HG02798 (cell line): Measurements from ENCODE around the gene CASS4.

Experiments used
- ATAC-seq: cut with Tn5 transposase; IDR thresholded peaks from one replicate; pipeline ENCODE4 v1.9.1; 2021; ENCODE audit warnings: mild to moderate bottlenecking; ENCODE audit not compliant: unreplicated experiment, poor library complexity

Gene CASS4

DNA sequence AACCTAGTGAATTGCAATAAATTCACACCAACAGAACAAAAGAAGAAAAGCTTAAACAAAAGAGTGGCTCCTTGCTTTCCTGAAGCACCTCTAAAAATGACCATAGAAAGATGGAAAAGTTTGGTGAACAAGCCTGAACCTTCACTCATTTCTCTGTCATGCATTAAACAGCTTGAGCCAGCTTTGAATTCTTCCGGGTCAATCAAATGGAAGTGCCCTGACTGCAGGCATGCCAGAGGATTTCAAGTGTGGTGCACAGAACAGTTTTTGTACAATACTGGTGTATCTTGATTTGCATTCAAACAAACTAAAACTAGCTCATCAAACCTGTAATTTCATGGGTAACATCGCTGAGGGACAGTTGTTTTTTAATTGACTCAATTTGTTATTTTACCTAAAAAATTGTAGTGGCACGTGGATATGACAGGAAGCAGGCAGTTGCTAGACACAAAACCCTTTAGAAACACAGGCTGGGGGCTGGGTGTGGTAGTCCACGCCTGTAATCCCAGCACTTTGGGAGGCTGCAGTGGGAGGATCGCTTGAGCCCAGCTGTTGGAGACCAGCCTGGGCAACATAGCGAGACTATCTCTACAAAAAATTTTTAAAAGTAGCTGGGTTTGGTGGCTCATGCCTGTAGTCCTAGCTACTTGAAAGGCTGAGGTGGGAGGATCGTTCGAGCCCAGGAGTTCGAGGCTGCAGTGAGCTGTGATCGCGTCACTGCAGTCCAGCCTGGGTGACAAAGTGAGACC lies 9.1 kb downstream of the CASS4 start:
- no peak for ATAC-seq

GRCh38 chr20:56422076-56422823 lies 10.2 kb downstream of the CASS4 start:
- no peak for ATAC-seq

DNA sequence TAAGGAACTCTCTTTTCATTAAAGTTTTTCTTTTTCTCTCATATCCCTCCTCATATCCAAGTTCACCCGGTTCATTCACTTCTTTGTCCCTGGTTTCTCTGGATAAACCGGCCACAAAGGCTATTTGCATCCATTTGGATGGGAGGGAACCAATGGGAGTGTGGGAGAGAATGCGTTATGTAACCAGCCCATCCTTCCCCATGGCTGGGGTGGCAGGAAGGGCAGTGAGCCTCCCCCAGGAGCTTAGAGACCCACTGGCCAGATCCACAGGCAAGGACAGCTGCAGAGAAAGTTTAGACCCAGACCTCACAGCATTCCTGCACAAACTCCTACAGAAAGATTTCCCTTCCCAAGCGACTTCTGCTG lies 10.7 kb downstream of the CASS4 start:
- no peak for ATAC-seq

- ATAC-seq: no peak
Observed at GRCh38 chr20:56423211-56423610, 11.2 kb downstream of the CASS4 start.

- ATAC-seq: no peak
Observed at GRCh38 chr20:56423886-56424285, 11.8 kb downstream of the CASS4 start.

DNA sequence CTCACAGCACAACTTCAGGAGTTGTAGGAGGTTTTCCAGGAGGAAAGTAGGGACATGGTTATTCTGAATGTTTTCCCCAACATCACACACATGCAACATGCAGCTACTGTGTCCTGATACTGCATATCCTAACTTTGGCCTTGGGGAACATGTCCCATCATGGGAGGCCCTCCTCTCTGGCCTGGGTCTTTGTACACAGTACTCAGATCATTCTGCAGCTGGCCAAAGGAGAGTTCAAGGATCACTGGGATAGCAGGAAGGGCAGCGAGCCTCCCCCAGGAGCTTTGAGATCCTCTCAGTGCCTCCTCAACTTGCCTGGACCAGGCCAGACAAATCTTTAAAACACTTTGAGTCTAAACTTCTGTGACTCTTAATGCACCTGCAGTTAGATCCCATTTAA lies 12.9 kb downstream of the CASS4 start:
- no peak for ATAC-seq

GRCh38 chr20:56426026-56426425 lies 14.0 kb downstream of the CASS4 start:
- ATAC-seq: no peak

- no peak for ATAC-seq
Observed at GRCh38 chr20:56426926-56427325, 14.9 kb downstream of the CASS4 start.

DNA sequence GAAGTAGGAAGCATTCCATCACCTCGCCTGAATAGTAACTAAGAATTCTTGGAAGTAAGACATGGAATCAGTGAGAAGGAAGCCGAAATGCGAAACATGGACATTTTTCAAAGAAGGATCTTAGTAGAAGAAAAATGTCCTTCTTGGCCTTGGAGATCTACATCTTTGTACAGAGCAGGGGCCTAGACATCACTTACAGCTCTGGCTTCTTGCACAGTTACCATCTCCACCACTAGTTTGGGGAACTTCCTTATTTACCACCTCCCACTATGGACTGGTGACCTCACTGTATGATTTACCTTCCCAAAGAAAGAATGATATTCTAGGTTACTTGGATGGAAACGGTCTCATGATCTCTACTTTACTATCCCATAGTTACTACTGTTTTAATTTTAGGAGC lies 15.7 kb downstream of the CASS4 start:
- ATAC-seq: no peak

- no peak for ATAC-seq
Observed at GRCh38 chr20:56428410-56428809, 16.4 kb downstream of the CASS4 start.

DNA sequence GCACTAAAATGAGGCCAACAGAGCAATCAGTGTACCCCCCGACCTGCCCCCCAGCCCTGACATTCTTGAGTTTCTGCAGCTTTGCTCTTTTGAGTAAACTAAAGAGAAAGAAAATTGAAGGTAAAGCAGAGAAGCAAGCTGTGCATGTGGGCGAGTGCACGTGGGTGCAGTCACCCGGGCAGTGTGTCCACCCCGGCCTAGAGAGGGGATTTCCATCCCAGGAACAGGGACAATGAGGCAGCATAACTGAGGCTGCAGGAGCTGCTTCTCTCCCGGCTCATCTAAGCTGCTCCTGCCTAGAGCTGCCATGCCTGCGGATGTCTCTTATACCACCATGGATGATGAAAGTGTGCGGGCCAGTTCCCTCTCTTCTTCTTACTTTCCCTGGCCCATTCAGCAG lies 16.8 kb downstream of the CASS4 start:
- ATAC-seq: no peak

DNA sequence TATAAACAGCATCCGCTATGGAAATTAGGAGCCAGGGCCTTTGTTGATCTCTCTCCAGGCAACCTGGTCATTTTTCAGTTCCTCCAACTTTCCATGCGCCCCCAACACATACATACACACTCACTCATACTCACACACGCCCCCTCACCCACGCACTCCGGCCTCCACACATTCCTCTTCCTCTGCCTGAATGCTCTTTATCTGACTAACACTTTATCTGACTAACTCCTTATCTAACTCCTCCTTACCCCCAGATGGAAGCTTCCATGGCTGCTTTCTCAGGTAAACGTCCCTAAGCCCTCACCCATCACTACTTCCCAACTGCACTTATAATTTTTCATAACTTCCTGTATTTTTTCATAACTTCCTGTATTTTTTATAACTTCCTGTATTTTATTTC lies 17.4 kb downstream of the CASS4 start:
- ATAC-seq: no peak

GRCh38 chr20:56429941-56430340 lies 17.9 kb downstream of the CASS4 start:
- no peak for ATAC-seq

DNA sequence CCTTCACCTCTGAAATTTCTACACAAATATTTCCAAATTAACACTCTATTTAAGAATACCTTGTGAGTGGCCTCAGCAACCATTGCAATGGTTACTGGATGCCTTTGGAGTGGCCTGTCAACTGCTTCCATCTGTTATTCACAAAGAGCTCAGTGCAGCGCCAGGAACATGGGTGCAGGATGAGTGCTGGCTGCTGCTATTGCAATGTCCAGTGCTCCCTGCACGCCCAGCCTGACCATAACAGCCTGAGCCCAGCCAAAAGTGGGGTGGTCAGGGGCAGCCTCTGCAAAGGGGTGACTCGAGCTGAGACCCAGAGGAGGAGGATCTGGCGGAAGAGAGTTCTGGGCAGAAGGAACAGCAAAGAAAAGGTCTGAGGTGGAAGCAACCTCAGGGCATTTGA lies 18.4 kb downstream of the CASS4 start:
- ATAC-seq: no peak

GRCh38 chr20:56430957-56431356 lies 18.9 kb downstream of the CASS4 start:
- no peak for ATAC-seq

DNA sequence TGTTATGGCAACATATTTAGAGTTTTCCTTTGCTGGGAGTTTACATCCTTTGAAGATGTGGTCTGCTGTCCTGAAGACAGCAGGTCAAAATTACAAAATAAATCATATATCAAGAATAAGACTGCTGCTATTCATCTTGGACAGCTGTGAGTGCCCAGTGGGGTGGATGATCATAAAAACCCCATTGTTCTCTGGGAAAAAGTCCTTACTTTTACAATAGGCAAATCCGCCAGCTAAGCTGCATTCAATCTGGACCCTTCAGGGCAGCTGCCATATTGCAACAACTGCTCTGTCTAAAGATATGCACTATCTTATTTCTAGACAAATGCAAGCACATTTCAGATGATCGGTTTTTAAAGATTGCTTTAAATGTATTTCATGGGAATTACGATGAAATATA lies 19.4 kb downstream of the CASS4 start:
- no peak for ATAC-seq

GRCh38 chr20:56433221-56433879 lies 21.3 kb downstream of the CASS4 start:
- no peak for ATAC-seq

GRCh38 chr20:56433880-56434255 lies 21.8 kb downstream of the CASS4 start:
- no peak for ATAC-seq

DNA sequence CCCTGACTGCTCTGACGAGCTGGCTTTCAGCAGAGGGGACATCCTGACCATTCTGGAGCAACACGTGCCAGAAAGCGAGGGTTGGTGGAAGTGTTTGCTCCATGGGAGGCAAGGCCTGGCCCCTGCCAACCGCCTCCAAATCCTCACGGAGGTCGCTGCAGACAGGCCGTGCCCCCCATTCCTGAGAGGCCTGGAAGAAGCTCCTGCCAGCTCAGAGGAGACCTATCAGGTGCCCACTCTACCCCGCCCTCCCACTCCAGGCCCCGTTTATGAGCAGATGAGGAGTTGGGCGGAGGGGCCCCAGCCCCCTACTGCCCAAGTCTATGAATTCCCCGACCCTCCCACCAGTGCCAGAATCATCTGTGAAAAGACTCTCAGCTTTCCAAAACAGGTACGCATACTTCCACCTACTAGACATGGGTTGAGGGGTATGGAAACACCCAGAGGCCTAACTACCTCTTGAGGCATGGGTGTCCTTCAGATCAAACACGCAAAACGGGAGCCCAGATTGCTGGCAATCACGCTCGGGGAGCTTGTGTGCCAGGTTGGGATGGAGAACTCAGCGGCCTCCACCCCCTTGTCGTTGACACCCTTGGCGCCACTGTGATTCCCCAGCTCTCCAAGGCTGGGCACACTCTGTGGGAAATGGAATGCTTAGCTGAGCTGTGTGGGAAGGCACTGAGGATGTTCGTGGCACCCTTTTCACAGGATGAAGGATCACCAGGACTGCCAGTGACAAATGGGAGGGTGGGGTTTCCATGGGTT lies 25.3 kb downstream of the CASS4 start:
- no peak for ATAC-seq

- ATAC-seq: no peak
Observed at GRCh38 chr20:56438284-56438683, 26.2 kb downstream of the CASS4 start.

- no peak for ATAC-seq
Observed at GRCh38 chr20:56439771-56440291, 27.8 kb downstream of the CASS4 start.
